H1 (cell line): ENCODE results near the gene AKR1C8. TPM values are rescaled to one million over a fixed set of nuclear protein-coding genes. Genes with fewer than 3 reads are reported as not detected.

ENCODE experiments used
- CHD7 ChIP-seq: fragments of 300-600 bp; sonication (generic); IDR thresholded peaks from 2 replicates; pipeline ENCODE4 v1.7.1; 2012; ENCODE audit warnings: low read length, moderate library complexity, mild to moderate bottlenecking, inconsistent platforms; ENCODE audit not compliant: insufficient replicate concordance
- E2F6 ChIP-seq: IDR thresholded peaks from 2 replicates; pipeline ENCODE4 v1.6.1; 2012; ENCODE audit warnings: inconsistent platforms
- EP300 ChIP-seq, 2 experiments: IDR thresholded peaks; 1 replicate in 1 of 2; 2 replicates in 1 of 2; pipeline ENCODE4 v1.6.1; 2011 to 2012; ENCODE audit warnings: low read depth in 2 of 2, low read length in 2 of 2, mild to moderate bottlenecking in 2 of 2, borderline replicate concordance in 1 of 2, inconsistent platforms in 1 of 2, moderate library complexity in 1 of 2
- KDM4A ChIP-seq: IDR thresholded peaks from one replicate; pipeline ENCODE4 v1.7.1; 2012; ENCODE audit warnings: low read depth, mild to moderate bottlenecking, moderate library complexity, low read length, inconsistent platforms; ENCODE audit not compliant: severe bottlenecking
- MAFK ChIP-seq: IDR thresholded peaks from 2 replicates; pipeline ENCODE4 v1.6.1; 2012; ENCODE audit warnings: low read depth, mild to moderate bottlenecking, improper control_type of control experiment, low read length
- NANOG ChIP-seq: IDR thresholded peaks from 2 replicates; pipeline ENCODE4 v1.6.1; 2011; ENCODE audit warnings: low read length, low read depth, mild to moderate bottlenecking, inconsistent platforms; ENCODE audit not compliant: insufficient read depth, poor library complexity, severe bottlenecking
- NRF1 ChIP-seq: IDR thresholded peaks from 2 replicates; pipeline ENCODE4 v1.6.1; 2011; ENCODE audit warnings: mild to moderate bottlenecking, low read depth, low read length, improper control_type of control experiment
- SP4 ChIP-seq: IDR thresholded peaks from 2 replicates; pipeline ENCODE4 v1.6.1; 2012; ENCODE audit warnings: low read length, inconsistent platforms
- SUZ12 ChIP-seq: fragments of 200-600 bp; sonication (generic); IDR thresholded peaks from 2 replicates; pipeline ENCODE4 v1.6.1; 2012; ENCODE audit warnings: mild to moderate bottlenecking, inconsistent platforms, low read length, moderate library complexity, mixed read lengths
- TCF12 ChIP-seq: IDR thresholded peaks from 2 replicates; pipeline ENCODE4 v1.6.1; 2011; ENCODE audit warnings: low read depth, mild to moderate bottlenecking, low read length
- ZNF274 ChIP-seq: IDR thresholded peaks from 2 replicates; pipeline ENCODE4 v1.7.0; 2012; ENCODE audit warnings: low read length, borderline replicate concordance; ENCODE audit errors: extremely low read depth
- polyA plus RNA-seq, 7 experiments: library from polyadenylated mRNA; depleted of rRNA in 3 of 7; stranded (reverse) in 5 of 7; unstranded in 2 of 7; fragments of >200 nt in 5 of 7; fragments of 200-250 nt in 2 of 7; gene quantifications; 1 replicate in 5 of 7; 2 replicates in 1 of 7; 4 replicates in 1 of 7; pipeline versions ENCODE4 v1.2.1 to v1.2.3, GENCODE V29; 2011 to 2013; ENCODE audit warnings: missing spikeins in 2 of 7, mixed read lengths in 2 of 7
- total RNA-seq: library from RNA; stranded (reverse); fragmentation: NEBNext Ultra II Directional; extraction: Animal tissue kit (Norgen Biotek cat#: 25700); gene quantifications from 2 replicates; pipeline ENCODE4 v1.2.1, GENCODE V29; 2021

AKR1C8 gene
- total and polyA plus RNA-seq, 2 of the 8 experiments (the other 6 are each of a cell fraction or from before 2014, with no cell fraction given) = not detected

- no peak for TF ChIP-seq CHD7
- TF ChIP-seq TCF12 = no peak
- no peak for TF ChIP-seq MAFK
- TF ChIP-seq EP300 (IDR thresholded peaks at IDR 0.05; ENCODE audit: borderline replicate concordance in 1 of 2, low read depth in 2 of 2, low read length in 2 of 2) = no peak
- no peak for TF ChIP-seq SUZ12
- no peak for TF ChIP-seq ZNF274
- TF ChIP-seq KDM4A = no peak
- no peak for TF ChIP-seq NRF1
- TF ChIP-seq NANOG = no peak
- no peak for TF ChIP-seq SP4
- no peak for TF ChIP-seq E2F6
These were observed 33.9 kb downstream of the AKR1C8 start (continued) for GRCh38 chr10:5151076-5151475.
